ENCODE measurements around the gene VRK1.

DNA sequence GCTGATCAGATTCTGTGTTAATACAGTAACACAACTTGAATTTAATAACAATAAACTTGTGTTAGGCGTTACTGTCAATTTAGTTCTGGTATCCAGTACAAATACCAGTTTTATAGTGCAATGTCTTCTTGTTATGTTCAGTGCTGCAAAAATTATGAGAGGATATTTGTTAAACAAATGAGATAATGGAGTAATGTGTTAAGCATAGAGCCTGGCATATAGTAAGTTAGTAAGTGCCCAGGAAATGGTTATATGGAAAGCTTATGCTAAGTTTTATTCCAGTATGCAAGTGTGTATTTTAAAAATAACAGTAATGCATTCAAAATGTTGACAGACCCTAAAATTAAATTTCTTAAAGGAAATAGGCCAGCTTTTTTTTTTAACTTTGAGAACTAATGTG, 1.8 kb downstream of the VRK1 start:
- TF ChIP-seq, protein P1, sequence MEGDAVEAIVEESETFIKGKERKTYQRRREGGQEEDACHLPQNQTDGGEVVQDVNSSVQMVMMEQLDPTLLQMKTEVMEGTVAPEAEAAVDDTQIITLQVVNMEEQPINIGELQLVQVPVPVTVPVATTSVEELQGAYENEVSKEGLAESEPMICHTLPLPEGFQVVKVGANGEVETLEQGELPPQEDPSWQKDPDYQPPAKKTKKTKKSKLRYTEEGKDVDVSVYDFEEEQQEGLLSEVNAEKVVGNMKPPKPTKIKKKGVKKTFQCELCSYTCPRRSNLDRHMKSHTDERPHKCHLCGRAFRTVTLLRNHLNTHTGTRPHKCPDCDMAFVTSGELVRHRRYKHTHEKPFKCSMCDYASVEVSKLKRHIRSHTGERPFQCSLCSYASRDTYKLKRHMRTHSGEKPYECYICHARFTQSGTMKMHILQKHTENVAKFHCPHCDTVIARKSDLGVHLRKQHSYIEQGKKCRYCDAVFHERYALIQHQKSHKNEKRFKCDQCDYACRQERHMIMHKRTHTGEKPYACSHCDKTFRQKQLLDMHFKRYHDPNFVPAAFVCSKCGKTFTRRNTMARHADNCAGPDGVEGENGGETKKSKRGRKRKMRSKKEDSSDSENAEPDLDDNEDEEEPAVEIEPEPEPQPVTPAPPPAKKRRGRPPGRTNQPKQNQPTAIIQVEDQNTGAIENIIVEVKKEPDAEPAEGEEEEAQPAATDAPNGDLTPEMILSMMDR (IDR thresholded peaks at IDR 0.05; ENCODE audit: low read depth, low read length) = no peak
- no peak for TF ChIP-seq POLR2A (IDR thresholded peaks at IDR 0.05; ENCODE audit: extremely low read depth, insufficient read length)
- TF ChIP-seq MYC (IDR thresholded peaks at IDR 0.05; ENCODE audit: low read depth, low read length) = no peak
